ENCODE results near the gene ACTN4.

The ACTN4 gene

GRCh38 chr19:38773469-38774177 lies 126.2 kb downstream of the ACTN4 start, which contains the start of gene LGALS7:
LGALS7 (minus strand) TSS chr19:38773517; CDS start chr19:38773492, 25 bp downstream.
- Histone ChIP-seq H3K36me3 (replicated peaks; ENCODE audit: low read depth, low read length) (no peaks in the 10 kb centered on the region), H3K27ac (ENCODE audit: low read length) (no peak within 1 kb of the TSS), H3K4me3 (ENCODE audit: low read length) (no peak within 1 kb of the TSS), H3K4me2 (ENCODE audit: low read length) (no peak within 1 kb of the TSS), H4K20me1 (ENCODE audit: insufficient read depth, low read length) (no peaks in the 10 kb centered on the region), H3K9me3 (ENCODE audit: insufficient read depth, low read length) (no peaks in the 10 kb centered on the region), H3K79me2 (ENCODE audit: low read length) (no peaks in the 10 kb centered on the region), H3K27me3 (ENCODE audit: low read depth, low read length) (peaks cover under 1% of the 10 kb centered on the region; the same call in 1 of the 2 replicates), H3K9ac (ENCODE audit: low read length) (no peak within 1 kb of the TSS), H3K4me1 (ENCODE audit: low read length) (no peaks in the 10 kb centered on the region), H2AFZ (ENCODE audit: low read depth, low read length) (no peak within 1 kb of the TSS)
- TF ChIP-seq EZH2phosphoT487 (IDR thresholded peaks at IDR 0.05; ENCODE audit: low read depth) (no peak), CTCF (IDR thresholded peaks at IDR 0.05; ENCODE audit: low read depth, low read length) (no peak)

- Histone ChIP-seq H3K9ac (ENCODE audit: low read length) (no peak overlapping the region), H4K20me1 (ENCODE audit: insufficient read depth, low read length) (no peaks in the 10 kb centered on the region), H2AFZ (ENCODE audit: low read depth, low read length) (no peak overlapping the region), H3K27me3 (ENCODE audit: low read depth, low read length) (peaks cover 4% of the 10 kb centered on the region; the same call in 1 of the 2 replicates), H3K4me3 (ENCODE audit: low read length) (no peak overlapping the region), H3K9me3 (ENCODE audit: insufficient read depth, low read length) (no peaks in the 10 kb centered on the region), H3K79me2 (ENCODE audit: low read length) (no peaks in the 10 kb centered on the region), H3K4me2 (ENCODE audit: low read length) (no peak overlapping the region), H3K27ac (ENCODE audit: low read length) (no peak overlapping the region), H3K36me3 (replicated peaks; ENCODE audit: low read depth, low read length) (no peaks in the 10 kb centered on the region), H3K4me1 (ENCODE audit: low read length) (no peaks in the 10 kb centered on the region)
- TF ChIP-seq CTCF (IDR thresholded peaks at IDR 0.05; ENCODE audit: low read depth, low read length), result no peak
- TF ChIP-seq EZH2phosphoT487 (IDR thresholded peaks at IDR 0.05; ENCODE audit: low read depth), result no peak
Observed at GRCh38 chr19:38774181-38774950, 126.9 kb downstream of the ACTN4 start.

GRCh38 chr19:38778733-38779132 lies 131.3 kb downstream of the ACTN4 start:
- H3K36me3 ChIP-seq (replicated peaks; ENCODE audit: low read depth, low read length), result no peaks in the 10 kb centered on the region
- H3K9ac ChIP-seq (ENCODE audit: low read length), result no peak overlapping the region
- no peak overlapping the region for H2AFZ ChIP-seq (ENCODE audit: low read depth, low read length)
- H3K4me2 ChIP-seq (ENCODE audit: low read length), result no peak overlapping the region
- H4K20me1 ChIP-seq (ENCODE audit: insufficient read depth, low read length), result no peaks in the 10 kb centered on the region
- no peaks in the 10 kb centered on the region for H3K9me3 ChIP-seq (ENCODE audit: insufficient read depth, low read length)
- H3K79me2 ChIP-seq (ENCODE audit: low read length), result no peaks in the 10 kb centered on the region
- H3K4me3 ChIP-seq (ENCODE audit: low read length), result no peak overlapping the region
- H3K4me1 ChIP-seq (ENCODE audit: low read length), result no peaks in the 10 kb centered on the region
- TF ChIP-seq EZH2phosphoT487 (IDR thresholded peaks at IDR 0.05; ENCODE audit: low read depth), result no peak
- TF ChIP-seq CTCF (IDR thresholded peaks at IDR 0.05; ENCODE audit: low read depth, low read length), result no peak
- H3K27ac ChIP-seq (ENCODE audit: low read length), result no peak overlapping the region
- H3K27me3 ChIP-seq (ENCODE audit: low read depth, low read length), result peaks cover 20% of the 10 kb centered on the region

GRCh38 chr19:38780443-38780842 lies 133.0 kb downstream of the ACTN4 start:
- Histone ChIP-seq H3K79me2 (ENCODE audit: low read length) (no peaks in the 10 kb centered on the region), H3K9me3 (ENCODE audit: insufficient read depth, low read length) (no peaks in the 10 kb centered on the region), H3K36me3 (replicated peaks; ENCODE audit: low read depth, low read length) (no peaks in the 10 kb centered on the region), H3K4me2 (ENCODE audit: low read length) (no peak overlapping the region), H2AFZ (ENCODE audit: low read depth, low read length) (no peak overlapping the region), H3K27ac (ENCODE audit: low read length) (no peak overlapping the region), H3K27me3 (ENCODE audit: low read depth, low read length) (peaks cover 20% of the 10 kb centered on the region), H3K9ac (ENCODE audit: low read length) (no peak overlapping the region), H4K20me1 (ENCODE audit: insufficient read depth, low read length) (no peaks in the 10 kb centered on the region), H3K4me3 (ENCODE audit: low read length) (no peak overlapping the region), H3K4me1 (ENCODE audit: low read length) (no peaks in the 10 kb centered on the region)
- TF ChIP-seq CTCF (IDR thresholded peaks at IDR 0.05; ENCODE audit: low read depth, low read length) (no peak), EZH2phosphoT487 (IDR thresholded peaks at IDR 0.05; ENCODE audit: low read depth) (no peak)

Data from OCI-LY3 (cell line).